Hepatocyte (in vitro differentiated cells): ENCODE measurements around the gene RGL3. TPM values are rescaled to one million over a fixed set of nuclear protein-coding genes. Genes with fewer than 3 reads are reported as not detected.

Source experiments
- DNase-seq: peaks from one replicate; pipeline ENCODE4 v3.0.0-alpha.2; 2016; ENCODE audit warnings: low spot score
- H2AFZ ChIP-seq: fragments of 200-600 bp; sonication (generic); 2 replicates; pipeline ENCODE4 v1.6.0; 2016; ENCODE audit warnings: antibody characterized with exemption, mild to moderate bottlenecking
- H3K27ac ChIP-seq: fragments of 200-600 bp; sonication (generic); 2 replicates; pipeline ENCODE4 v1.5.1; 2016; ENCODE audit warnings: mild to moderate bottlenecking
- H3K27me3 ChIP-seq: fragments of 200-600 bp; sonication (generic); 2 replicates; pipeline ENCODE4 v1.6.1; 2016
- H3K36me3 ChIP-seq: fragments of 200-600 bp; sonication (generic); replicated peaks from 2 replicates; pipeline ENCODE4 v1.5.1; 2016; ENCODE audit warnings: low read depth; ENCODE audit not compliant: insufficient read depth
- H3K4me1 ChIP-seq: fragments of 200-600 bp; sonication (generic); 2 replicates; pipeline ENCODE4 v1.5.1; 2016; ENCODE audit warnings: mild to moderate bottlenecking, moderate library complexity; ENCODE audit not compliant: insufficient read depth
- H3K4me2 ChIP-seq: fragments of 200-600 bp; sonication (generic); 2 replicates; pipeline ENCODE4 v1.6.0; 2016
- H3K4me3 ChIP-seq: fragments of 200-600 bp; sonication (generic); 2 replicates; pipeline ENCODE4 v1.5.1; 2016; ENCODE audit warnings: mild to moderate bottlenecking
- H3K79me2 ChIP-seq: fragments of 200-600 bp; sonication (generic); 2 replicates; pipeline ENCODE4 v1.6.0; 2017; ENCODE audit warnings: mild to moderate bottlenecking
- H3K9me2 ChIP-seq: fragments of 200-600 bp; sonication (generic); replicated peaks from 2 replicates; pipeline ENCODE4 v1.6.0; 2017; ENCODE audit warnings: mild to moderate bottlenecking; ENCODE audit not compliant: insufficient read depth
- H3K9me3 ChIP-seq: fragments of 200-600 bp; sonication (generic); 2 replicates; pipeline ENCODE4 v1.5.1; 2016; ENCODE audit warnings: low read depth, mild to moderate bottlenecking
- H4K20me1 ChIP-seq: fragments of 200-600 bp; sonication (generic); 2 replicates; pipeline ENCODE4 v1.6.0; 2016; ENCODE audit warnings: mild to moderate bottlenecking; ENCODE audit not compliant: insufficient read depth, poor library complexity, severe bottlenecking
- EZH2 ChIP-seq: fragments of 200-600 bp; sonication (generic); IDR thresholded peaks from 2 replicates; pipeline ENCODE4 v1.6.1; 2016; ENCODE audit warnings: antibody characterized with exemption, mild to moderate bottlenecking, borderline replicate concordance
- EZH2phosphoT487 ChIP-seq: fragments of 200-600 bp; sonication (generic); IDR thresholded peaks from one replicate; pipeline ENCODE4 v1.6.1; 2018; ENCODE audit warnings: antibody characterized with exemption, mild to moderate bottlenecking, low read depth, moderate library complexity; ENCODE audit not compliant: unreplicated experiment, severe bottlenecking
- WGBS: methylation state at CpG from one replicate; pipeline ENCODE4 v1.1.6; 2016; ENCODE audit warnings: low lambda C conversion rate; ENCODE audit errors: missing lambda C conversion rate; 5-methylcytosine and 5-hydroxymethylcytosine counted together
- polyA plus RNA-seq: library from polyadenylated mRNA; unstranded; fragments of >200 nt; fragmentation: Nextera tagmentation; extraction: Ambion mirVana; gene quantifications from 2 replicates; pipeline ENCODE4 v1.2.1, GENCODE V29; 2016
- total RNA-seq: library from RNA; depleted of rRNA; stranded (reverse); fragments of >200 nt; gene quantifications from 2 replicates; pipeline ENCODE4 v1.2.3, GENCODE V29; 2014
- TF ChIP-seq, protein P1 (sequence below): fragments of 200-600 bp; sonication (generic); IDR thresholded peaks from 2 replicates; pipeline ENCODE4 v1.5.1; 2016; ENCODE audit warnings: antibody characterized with exemption, mild to moderate bottlenecking; ENCODE audit not compliant: poor library complexity

RGL3 gene
- total and polyA plus RNA-seq, 2 experiments from 2014 or later, result 20.6 to 55.6 TPM

DNA sequence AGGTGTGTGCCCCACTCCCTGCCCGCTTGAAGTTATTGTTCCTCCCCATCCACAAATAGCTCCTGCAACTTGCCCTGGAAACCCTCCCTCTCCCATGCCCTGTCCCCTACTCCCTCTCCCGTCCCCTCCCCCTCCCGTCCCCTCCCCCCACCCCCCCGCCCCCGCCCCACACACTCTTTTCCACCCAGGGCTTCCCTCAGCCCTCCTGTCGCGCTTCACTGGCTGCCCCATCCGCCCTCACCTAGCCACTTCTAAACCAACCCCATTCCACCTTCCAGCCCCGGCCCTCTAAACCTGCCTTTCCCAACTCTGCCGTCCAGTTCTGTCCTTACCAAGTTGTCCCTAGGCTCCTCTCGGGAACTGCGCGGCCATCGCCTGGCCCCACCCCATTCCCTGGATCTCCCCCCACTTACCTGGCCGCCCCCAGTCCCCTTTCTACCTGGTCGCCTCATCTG is 993 bp downstream of the RGL3 start:
- H3K4me1 ChIP-seq, result peaks cover 21% of the 10 kb centered on the region
- H3K36me3 ChIP-seq, result no peaks in the 10 kb centered on the region
- peak overlapping the region; percentile 91 for H3K4me2 ChIP-seq
- DNase-seq, result no peak
- H2AFZ ChIP-seq, result peak overlapping the region; percentile 76
- peaks cover 6% of the 10 kb centered on the region for H3K79me2 ChIP-seq
- peaks cover 5% of the 10 kb centered on the region for H3K27me3 ChIP-seq
- H3K9me2 ChIP-seq, result no peaks in the 10 kb centered on the region
- TF ChIP-seq, protein P1, sequence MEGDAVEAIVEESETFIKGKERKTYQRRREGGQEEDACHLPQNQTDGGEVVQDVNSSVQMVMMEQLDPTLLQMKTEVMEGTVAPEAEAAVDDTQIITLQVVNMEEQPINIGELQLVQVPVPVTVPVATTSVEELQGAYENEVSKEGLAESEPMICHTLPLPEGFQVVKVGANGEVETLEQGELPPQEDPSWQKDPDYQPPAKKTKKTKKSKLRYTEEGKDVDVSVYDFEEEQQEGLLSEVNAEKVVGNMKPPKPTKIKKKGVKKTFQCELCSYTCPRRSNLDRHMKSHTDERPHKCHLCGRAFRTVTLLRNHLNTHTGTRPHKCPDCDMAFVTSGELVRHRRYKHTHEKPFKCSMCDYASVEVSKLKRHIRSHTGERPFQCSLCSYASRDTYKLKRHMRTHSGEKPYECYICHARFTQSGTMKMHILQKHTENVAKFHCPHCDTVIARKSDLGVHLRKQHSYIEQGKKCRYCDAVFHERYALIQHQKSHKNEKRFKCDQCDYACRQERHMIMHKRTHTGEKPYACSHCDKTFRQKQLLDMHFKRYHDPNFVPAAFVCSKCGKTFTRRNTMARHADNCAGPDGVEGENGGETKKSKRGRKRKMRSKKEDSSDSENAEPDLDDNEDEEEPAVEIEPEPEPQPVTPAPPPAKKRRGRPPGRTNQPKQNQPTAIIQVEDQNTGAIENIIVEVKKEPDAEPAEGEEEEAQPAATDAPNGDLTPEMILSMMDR, result no peak
- no peak for TF ChIP-seq EZH2phosphoT487
- no peak for TF ChIP-seq EZH2
- no peaks in the 10 kb centered on the region for H3K9me3 ChIP-seq
- peak overlapping the region; percentile 91 for H3K27ac ChIP-seq
- 3% methylated on average over 8 of the region's 16 CpGs for WGBS
- H3K4me3 ChIP-seq, result peak overlapping the region; percentile 62
- H4K20me1 ChIP-seq, result no peaks in the 10 kb centered on the region

DNA sequence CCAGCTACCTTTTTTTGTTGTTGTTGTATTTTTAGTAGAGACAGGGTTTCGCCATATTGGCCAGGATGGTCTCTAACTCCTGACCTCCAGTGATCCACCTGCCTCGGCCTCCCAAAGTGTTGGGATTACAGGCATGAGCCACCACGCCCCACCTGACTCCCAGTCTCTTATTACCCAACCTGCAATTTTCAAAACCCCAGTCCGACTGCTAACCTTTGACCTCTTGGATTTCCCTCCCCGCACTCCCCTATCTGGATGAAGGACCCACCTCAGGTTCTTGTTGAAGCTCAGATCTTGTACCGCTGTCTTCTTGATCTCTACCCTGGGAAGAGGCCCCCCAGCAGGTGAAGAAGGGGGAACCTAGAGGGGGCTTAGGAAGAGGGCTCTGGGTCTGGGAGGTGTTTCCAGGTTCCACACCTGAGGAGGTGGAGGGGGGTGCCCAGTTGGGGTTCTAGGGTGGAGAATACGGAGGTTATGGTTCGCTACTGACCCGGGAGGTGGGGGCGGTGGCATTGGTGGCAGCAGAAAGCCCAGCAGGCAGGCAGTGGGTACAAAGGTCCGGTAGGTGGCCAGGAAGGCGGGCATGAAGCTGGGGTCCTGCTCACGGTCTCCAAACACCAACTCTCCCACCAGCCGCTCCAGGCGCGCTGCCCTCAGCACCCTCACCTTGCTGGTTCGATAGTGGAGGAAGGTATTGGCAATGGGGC is 2.6 kb downstream of the RGL3 start:
- TF ChIP-seq EZH2 (no peak), EZH2phosphoT487 (no peak)
- TF ChIP-seq, protein P1, result no peak
- WGBS, result 95% methylated on average over 17 of the region's 17 CpGs
- H3K9me2 ChIP-seq, result no peaks in the 10 kb centered on the region
- H3K36me3 ChIP-seq, result no peaks in the 10 kb centered on the region
- no peak overlapping the region for H2AFZ ChIP-seq
- no peaks in the 10 kb centered on the region for H3K9me3 ChIP-seq
- H3K4me2 ChIP-seq, result no peak overlapping the region
- peaks cover 13% of the 10 kb centered on the region for H3K4me1 ChIP-seq
- no peak overlapping the region for H3K4me3 ChIP-seq
- H3K79me2 ChIP-seq, result peaks cover 6% of the 10 kb centered on the region
- H3K27ac ChIP-seq, result no peak overlapping the region
- no peaks in the 10 kb centered on the region for H4K20me1 ChIP-seq
- no peak for DNase-seq
- H3K27me3 ChIP-seq, result peaks cover 2% of the 10 kb centered on the region

DNA sequence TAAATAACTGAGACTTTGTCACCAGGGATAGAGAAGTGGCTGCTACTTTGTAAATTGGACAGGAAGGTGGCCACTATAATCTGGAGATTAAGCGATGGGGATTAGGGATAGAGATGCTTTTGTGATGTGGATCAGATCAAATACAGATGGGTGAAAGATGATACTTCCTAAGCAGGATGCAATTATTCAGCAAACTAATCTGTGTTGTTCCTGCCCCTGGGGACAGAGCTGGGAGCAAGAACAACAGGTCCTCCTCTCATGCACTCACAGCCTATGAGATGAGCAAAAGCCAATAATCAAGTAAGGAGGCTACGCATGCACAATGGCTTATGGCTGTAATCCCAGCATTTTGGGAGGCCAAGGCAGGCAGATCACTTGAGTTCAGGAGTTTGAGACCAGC is 4.6 kb downstream of the RGL3 start:
- H3K27ac ChIP-seq, result no peak overlapping the region
- H3K36me3 ChIP-seq, result no peaks in the 10 kb centered on the region
- no peak overlapping the region for H3K4me3 ChIP-seq
- H3K4me1 ChIP-seq, result no peaks in the 10 kb centered on the region
- no peaks in the 10 kb centered on the region for H3K9me3 ChIP-seq
- no peak overlapping the region for H2AFZ ChIP-seq
- WGBS, result 78% methylated on average over 2 of the region's 2 CpGs
- TF ChIP-seq EZH2phosphoT487, result no peak
- TF ChIP-seq, protein P1, result no peak
- TF ChIP-seq EZH2, result no peak
- no peak for DNase-seq
- no peaks in the 10 kb centered on the region for H3K9me2 ChIP-seq
- no peaks in the 10 kb centered on the region for H4K20me1 ChIP-seq
- H3K27me3 ChIP-seq, result no peaks in the 10 kb centered on the region
- H3K4me2 ChIP-seq, result no peak overlapping the region
- H3K79me2 ChIP-seq, result peaks cover 6% of the 10 kb centered on the region
